PC-3 (cell line): ENCODE measurements around the gene SENP6. TPM values are rescaled to one million over a fixed set of nuclear protein-coding genes. Genes with fewer than 3 reads are reported as not detected.
"Not testable (repeated sequence)": the region's sequence is repeated elsewhere in the genome, so short reads cannot be mapped to it uniquely, and the experiment has no call there.

ENCODE experiments used
- ATAC-seq: fragments of 200-7000 bp; cut with Tn5 transposase; 2 replicates; pipeline ENCODE4 v1.9.1; 2020; ENCODE audit warnings: mild to moderate bottlenecking, moderate library complexity
- BruUV-seq: library from RNA; stranded (reverse); fragments of 400-500 nt; replicated peaks from 2 replicates; lab custom pipeline; 2021; lab: Mats Ljungman, UMichigan
- CTCF ChIA-PET: fragments of 300-600 bp; sonication (Branson Sonifier 250); formaldehyde crosslinking; loops from one replicate; lab custom pipeline; 2022; ENCODE audit warnings: antibody characterized with exemption; lab: Charles Lee
- POLR2A ChIA-PET: fragments of 300-600 bp; sonication (Branson Sonifier 250); formaldehyde crosslinking; loops from one replicate; lab custom pipeline; 2022; ENCODE audit warnings: antibody characterized with exemption; ENCODE audit not compliant: unreplicated experiment; lab: Charles Lee
- DNase-seq: peaks from one replicate; pipeline ENCODE4 v3.0.0-alpha.2; 2015
- H2AFZ ChIP-seq: fragments of 300-600 bp; sonication (generic); 2 replicates; pipeline ENCODE4 v1.6.0; 2016; ENCODE audit warnings: antibody characterized with exemption, low read length
- H3F3A ChIP-seq: fragments of 300-600 bp; sonication (generic); one replicate; pipeline ENCODE4 v1.6.0; 2017; ENCODE audit warnings: antibody characterized with exemption, low read length, control low read depth, mild to moderate bottlenecking; ENCODE audit not compliant: unreplicated experiment
- H3K27ac ChIP-seq: fragments of 300-600 bp; sonication (generic); 2 replicates; pipeline ENCODE4 v1.5.1; 2016; ENCODE audit warnings: mild to moderate bottlenecking, low read length
- H3K27me3 ChIP-seq: fragments of 300-600 bp; sonication (generic); 2 replicates; pipeline ENCODE4 v1.6.1; 2016; ENCODE audit warnings: low read length, mixed read lengths
- H3K36me3 ChIP-seq: fragments of 300-600 bp; sonication (generic); 2 replicates; pipeline ENCODE4 v1.6.1; 2016; ENCODE audit warnings: low read depth, mixed run types, low read length, mixed read lengths
- H3K4me1 ChIP-seq: fragments of 300-600 bp; sonication (generic); 2 replicates; pipeline ENCODE4 v1.5.1; 2016; ENCODE audit warnings: low read length; ENCODE audit not compliant: insufficient read depth
- H3K4me2 ChIP-seq: fragments of 300-600 bp; sonication (generic); 2 replicates; pipeline ENCODE4 v1.6.0; 2016; ENCODE audit warnings: low read length
- H3K4me3 ChIP-seq: fragments of 300-600 bp; sonication (generic); 2 replicates; pipeline ENCODE4 v1.5.1; 2016; ENCODE audit warnings: mild to moderate bottlenecking, low read length, mixed read lengths
- H3K79me2 ChIP-seq: fragments of 300-600 bp; sonication (generic); 2 replicates; pipeline ENCODE4 v1.6.1; 2017; ENCODE audit warnings: low read length, mixed read lengths
- H3K9ac ChIP-seq: fragments of 300-600 bp; sonication (generic); 2 replicates; pipeline ENCODE4 v1.6.0; 2016; ENCODE audit warnings: mild to moderate bottlenecking, low read length
- H3K9me2 ChIP-seq: fragments of 300-600 bp; sonication (generic); replicated peaks from 2 replicates; pipeline ENCODE4 v1.6.1; 2016; ENCODE audit warnings: mixed run types, low read length, mixed read lengths
- H3K9me3 ChIP-seq: fragments of 300-600 bp; sonication (generic); 2 replicates; pipeline ENCODE4 v1.6.1; 2016; ENCODE audit warnings: low read length, mixed read lengths
- H4K20me1 ChIP-seq: fragments of 300-600 bp; sonication (generic); 2 replicates; pipeline ENCODE4 v1.6.1; 2016; ENCODE audit warnings: low read length, mixed read lengths
- EZH2 ChIP-seq: fragments of 300-600 bp; sonication (generic); IDR thresholded peaks from one replicate; pipeline ENCODE4 v1.6.1; 2017; ENCODE audit warnings: antibody characterized with exemption, mild to moderate bottlenecking, low read length; ENCODE audit not compliant: unreplicated experiment
- EZH2phosphoT487 ChIP-seq: fragments of 300-600 bp; sonication (generic); IDR thresholded peaks from 2 replicates; pipeline ENCODE4 v1.6.1; 2018; ENCODE audit warnings: mild to moderate bottlenecking, antibody characterized with exemption, low read length, borderline replicate concordance
- intact Hi-C: fragments of 100-400 bp; cut with micrococcal nuclease; formaldehyde crosslinking; loops from 2 replicates; pipeline ENCODE4 v1.9.0; 2023
- total RNA-seq: library from RNA; depleted of rRNA; stranded (reverse); fragments of >200 nt; gene quantifications from 2 replicates; pipeline ENCODE4 v1.2.3, GENCODE V29; 2014
- TF ChIP-seq, protein P1 (sequence below): fragments of 300-600 bp; sonication (generic); conservative IDR thresholded peaks from 2 replicates; pipeline ENCODE4 v1.5.1; 2017; ENCODE audit warnings: antibody characterized with exemption, low read depth, mild to moderate bottlenecking, low read length

The SENP6 gene
- total RNA-seq, 1 experiment from 2014 or later, result 36.3 TPM

DNA sequence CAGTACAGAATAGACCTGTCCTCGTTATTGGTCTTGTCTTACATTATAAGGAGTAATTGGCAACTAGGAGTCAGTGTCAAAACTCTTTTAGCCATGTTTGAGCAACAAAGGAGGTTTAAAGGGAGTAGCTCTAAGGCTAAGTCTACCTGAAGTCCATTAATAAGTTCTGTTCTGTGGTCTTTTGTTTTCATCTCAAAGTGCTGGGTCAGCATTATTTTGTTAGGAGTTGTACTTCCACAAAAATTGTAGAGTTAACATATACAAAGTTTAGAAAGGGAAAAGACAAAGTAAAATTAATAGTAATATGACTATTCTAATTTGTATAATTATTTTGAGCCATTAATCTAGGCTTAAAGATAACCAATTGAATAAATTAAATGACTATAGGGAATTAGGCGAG is 12.7 kb upstream of the SENP6 start:
- no peak overlapping the region for H3K4me2 ChIP-seq
- no peaks in the 10 kb centered on the region for H3K9me3 ChIP-seq
- no peaks in the 10 kb centered on the region for H3K27me3 ChIP-seq
- no peaks in the 10 kb centered on the region for H3F3A ChIP-seq
- no peaks in the 10 kb centered on the region for H3K79me2 ChIP-seq
- H2AFZ ChIP-seq, result no peak overlapping the region
- H3K9ac ChIP-seq, result no peak overlapping the region
- H3K36me3 ChIP-seq, result no peaks in the 10 kb centered on the region
- no peaks in the 10 kb centered on the region for H3K4me1 ChIP-seq
- no peak overlapping the region for H3K27ac ChIP-seq
- CTCF ChIA-PET, result no interaction called here
- BruUV-seq, result no TSS peak
- H3K4me3 ChIP-seq, result no peak overlapping the region
- DNase-seq (no peak), ATAC-seq (no peak)
- H3K9me2 ChIP-seq, result no peaks in the 10 kb centered on the region
- POLR2A ChIA-PET, result no interaction called here
- no peak for TF ChIP-seq EZH2phosphoT487
- no peak for TF ChIP-seq EZH2
- TF ChIP-seq, protein P1, sequence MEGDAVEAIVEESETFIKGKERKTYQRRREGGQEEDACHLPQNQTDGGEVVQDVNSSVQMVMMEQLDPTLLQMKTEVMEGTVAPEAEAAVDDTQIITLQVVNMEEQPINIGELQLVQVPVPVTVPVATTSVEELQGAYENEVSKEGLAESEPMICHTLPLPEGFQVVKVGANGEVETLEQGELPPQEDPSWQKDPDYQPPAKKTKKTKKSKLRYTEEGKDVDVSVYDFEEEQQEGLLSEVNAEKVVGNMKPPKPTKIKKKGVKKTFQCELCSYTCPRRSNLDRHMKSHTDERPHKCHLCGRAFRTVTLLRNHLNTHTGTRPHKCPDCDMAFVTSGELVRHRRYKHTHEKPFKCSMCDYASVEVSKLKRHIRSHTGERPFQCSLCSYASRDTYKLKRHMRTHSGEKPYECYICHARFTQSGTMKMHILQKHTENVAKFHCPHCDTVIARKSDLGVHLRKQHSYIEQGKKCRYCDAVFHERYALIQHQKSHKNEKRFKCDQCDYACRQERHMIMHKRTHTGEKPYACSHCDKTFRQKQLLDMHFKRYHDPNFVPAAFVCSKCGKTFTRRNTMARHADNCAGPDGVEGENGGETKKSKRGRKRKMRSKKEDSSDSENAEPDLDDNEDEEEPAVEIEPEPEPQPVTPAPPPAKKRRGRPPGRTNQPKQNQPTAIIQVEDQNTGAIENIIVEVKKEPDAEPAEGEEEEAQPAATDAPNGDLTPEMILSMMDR, result no peak
- H4K20me1 ChIP-seq, result no peaks in the 10 kb centered on the region
- intact Hi-C loops, result no loop called here

DNA sequence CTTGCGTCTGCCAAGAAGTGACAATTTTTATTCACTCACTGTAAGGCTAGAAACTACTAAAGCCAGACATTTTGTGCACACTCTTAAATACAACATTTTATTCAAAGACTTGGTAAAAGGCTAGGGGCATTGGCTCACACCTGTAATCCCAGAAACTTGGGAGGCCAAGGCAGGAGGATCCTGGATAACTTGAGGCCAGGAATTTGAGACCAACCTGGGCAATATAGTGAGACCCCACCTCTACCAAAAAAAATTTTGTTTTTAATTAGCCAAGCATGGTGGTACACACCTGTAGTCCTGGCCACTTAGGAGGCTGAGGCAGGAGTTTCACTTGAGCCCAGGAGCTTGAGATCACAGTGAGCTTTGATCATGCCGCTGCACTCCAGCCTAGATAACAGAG is 11.3 kb upstream of the SENP6 start:
- Histone ChIP-seq H3K4me2 (no peak overlapping the region), H3K27ac (no peak overlapping the region), H3K4me3 (no peak overlapping the region), H3K9me2 (no peaks in the 10 kb centered on the region), H3K4me1 (no peaks in the 10 kb centered on the region), H3K79me2 (no peaks in the 10 kb centered on the region), H4K20me1 (no peaks in the 10 kb centered on the region), H3F3A (no peaks in the 10 kb centered on the region), H3K9ac (no peak overlapping the region), H3K36me3 (no peaks in the 10 kb centered on the region), H2AFZ (no peak overlapping the region), H3K27me3 (no peaks in the 10 kb centered on the region), H3K9me3 (no peaks in the 10 kb centered on the region)
- no TSS peak for BruUV-seq
- ChIA-PET POLR2A (no interaction called here), CTCF (no interaction called here)
- intact Hi-C loops, result no loop called here
- DNase-seq, result no peak
- ATAC-seq, result no peak
- TF ChIP-seq EZH2 (no peak), EZH2phosphoT487 (no peak)
- TF ChIP-seq, protein P1, result no peak

DNA sequence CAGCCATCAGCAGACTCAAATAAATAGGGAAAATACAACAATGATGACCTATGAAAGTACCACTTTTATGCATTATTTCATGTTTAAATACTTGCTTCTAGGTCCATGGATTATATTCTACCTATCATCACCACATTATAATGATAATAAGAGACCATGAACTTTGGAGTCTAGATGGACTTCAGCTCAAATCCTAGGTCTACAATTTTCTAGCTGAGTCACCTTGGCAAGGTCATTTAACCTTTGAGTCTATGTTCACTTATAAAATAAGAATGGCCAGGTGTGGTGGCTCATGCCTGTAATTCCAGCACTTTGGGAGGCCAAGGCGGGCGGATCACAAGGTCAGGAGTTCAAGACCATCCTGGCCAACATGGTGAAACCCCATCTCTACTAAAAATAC is 5.3 kb upstream of the SENP6 start:
- H3K9me3 ChIP-seq, H3K4me2 ChIP-seq, H3K4me1 ChIP-seq, CTCF ChIA-PET, H3K27ac ChIP-seq, H4K20me1 ChIP-seq, H3K4me3 ChIP-seq, H3K79me2 ChIP-seq, BruUV-seq, POLR2A ChIA-PET, H3K9me2 ChIP-seq, ATAC-seq, H3K27me3 ChIP-seq, DNase-seq, intact Hi-C loops, H3F3A ChIP-seq, H3K36me3 ChIP-seq, H3K9ac ChIP-seq, H2AFZ ChIP-seq: not testable (repeated sequence)
